ENCODE data around the gene P4HTM. TPM values are rescaled to one million over a fixed set of nuclear protein-coding genes. Genes with fewer than 3 reads are reported as not detected.

Gene P4HTM
- total RNA-seq, 1 donor from 2014 or later: 31.4 TPM

- Mint-ChIP-seq H3K27ac (ENCODE audit: unreplicated experiment) (no peak overlapping the region), H3K4me1 (peaks cover 18% of the 10 kb centered on the region), H3K9me3 (no peaks in the 10 kb centered on the region), H3K27me3 (ENCODE audit: low read depth) (peaks cover 7% of the 10 kb centered on the region), H3K4me3 (no peak overlapping the region), H3K36me3 (ENCODE audit: low read depth) (peaks cover 19% of the 10 kb centered on the region)
- TF ChIP-seq CTCF (conservative IDR thresholded peaks at IDR 0.05): no peak
- DNase-seq (ENCODE audit: low read depth, low spot score): no peak
These were observed 42.7 kb downstream of the P4HTM start for GRCh38 chr3:49032646-49033304.

- no peak for DNase-seq (ENCODE audit: low read depth, low spot score)
- H3K4me3 Mint-ChIP-seq: no peak overlapping the region
- no peak for TF ChIP-seq CTCF (conservative IDR thresholded peaks at IDR 0.05)
- H3K27me3 Mint-ChIP-seq (ENCODE audit: low read depth): no peaks in the 10 kb centered on the region
- peaks cover under 1% of the 10 kb centered on the region for H3K4me1 Mint-ChIP-seq
- H3K27ac Mint-ChIP-seq (ENCODE audit: unreplicated experiment): no peak overlapping the region
- H3K9me3 Mint-ChIP-seq: no peaks in the 10 kb centered on the region
- peaks cover 9% of the 10 kb centered on the region for H3K36me3 Mint-ChIP-seq (ENCODE audit: low read depth)
These were observed 44.6 kb downstream of the P4HTM start for GRCh38 chr3:49034650-49035049.

GRCh38 chr3:49035281-49035680, 45.2 kb downstream of the P4HTM start:
- Mint-ChIP-seq H3K27ac (ENCODE audit: unreplicated experiment) (no peak overlapping the region), H3K4me3 (no peak overlapping the region), H3K27me3 (ENCODE audit: low read depth) (no peaks in the 10 kb centered on the region), H3K4me1 (no peaks in the 10 kb centered on the region), H3K9me3 (no peaks in the 10 kb centered on the region), H3K36me3 (ENCODE audit: low read depth) (peaks cover 9% of the 10 kb centered on the region)
- no peak for TF ChIP-seq CTCF (conservative IDR thresholded peaks at IDR 0.05)
- no peak for DNase-seq (ENCODE audit: low read depth, low spot score)

- DNase-seq (ENCODE audit: low read depth, low spot score): no peak
- peaks cover 36% of the 10 kb centered on the region for H3K36me3 Mint-ChIP-seq (ENCODE audit: low read depth)
These were observed 63.5 kb downstream of the P4HTM start for GRCh38 chr3:49053543-49053942.

GRCh38 chr3:49054344-49054862, 64.4 kb downstream of the P4HTM start:
- Mint-ChIP-seq H3K4me3 (no peak overlapping the region), H3K27ac (ENCODE audit: unreplicated experiment) (no peak overlapping the region), H3K4me1 (no peaks in the 10 kb centered on the region), H3K36me3 (ENCODE audit: low read depth) (peaks cover 36% of the 10 kb centered on the region), H3K27me3 (ENCODE audit: low read depth) (no peaks in the 10 kb centered on the region), H3K9me3 (no peaks in the 10 kb centered on the region)
- no peak for TF ChIP-seq CTCF (conservative IDR thresholded peaks at IDR 0.05)
- DNase-seq (ENCODE audit: low read depth, low spot score): no peak

More at GRCh38 chr3:49053543-49053942, 63.5 kb downstream of the P4HTM start:
- H3K27ac Mint-ChIP-seq (ENCODE audit: unreplicated experiment): no peak overlapping the region
- H3K4me1 Mint-ChIP-seq: no peaks in the 10 kb centered on the region
- TF ChIP-seq CTCF (conservative IDR thresholded peaks at IDR 0.05): no peak
- H3K9me3 Mint-ChIP-seq: no peaks in the 10 kb centered on the region
- H3K4me3 Mint-ChIP-seq: no peak overlapping the region
- H3K27me3 Mint-ChIP-seq (ENCODE audit: low read depth): no peaks in the 10 kb centered on the region

Small RNA genes within 50 kb of the gene (microRNA-seq; reads per million reads assigned to microRNA genes)
- gene MIR191 (18,641 reads per million, percentile 96 among the genes with 10 or more reads in this experiment), gene MIR425 (23,222 reads per million, percentile 97 among the genes with 10 or more reads in this experiment)

Other genes with a start within 250 kb of the P4HTM start
- gene PRKAR2A, start 142.4 kb upstream of the P4HTM start, total RNA-seq: 47.6 and 49.6 TPM in 2 replicates
- 5.7 and 6.5 TPM in 2 replicates for gene SLC25A20, start 91.4 kb upstream of the P4HTM start, total RNA-seq
- gene ARIH2, start 71.4 kb upstream of the P4HTM start, total RNA-seq: 91.7 and 101 TPM in 2 replicates
- gene WDR6, start 17.1 kb downstream of the P4HTM start, total RNA-seq: 284 and 294 TPM in 2 replicates
- gene DALRD3, start 28.3 kb downstream of the P4HTM start, total RNA-seq: 28.2 and 28.7 TPM in 2 replicates
- 69.5 and 70.9 TPM in 2 replicates for gene NDUFAF3, start 31.9 kb downstream of the P4HTM start, total RNA-seq
- gene IMPDH2, start 39.2 kb downstream of the P4HTM start, total RNA-seq: 259 and 261 TPM in 2 replicates
- gene QRICH1, start 103.8 kb downstream of the P4HTM start, total RNA-seq: 153 and 158 TPM in 2 replicates
- gene QARS1, start 114.5 kb downstream of the P4HTM start, total RNA-seq: 348 and 382 TPM in 2 replicates
- 71.8 and 72.6 TPM in 2 replicates for gene USP19, start 130.6 kb downstream of the P4HTM start, total RNA-seq
- 108 and 120 TPM in 2 replicates for gene LAMB2, start 142.8 kb downstream of the P4HTM start, total RNA-seq
- gene CCDC71, start 176.1 kb downstream of the P4HTM start, total RNA-seq: 26.0 and 29.4 TPM in 2 replicates
- gene KLHDC8B, start 181.4 kb downstream of the P4HTM start, total RNA-seq: 44.9 and 45.2 TPM in 2 replicates